K562 (cell line): ENCODE results near the gene HOXC10. TPM values are rescaled to one million over a fixed set of nuclear protein-coding genes. Genes with fewer than 3 reads are reported as not detected.

Source experiments
- ATAC-seq: fragments of 200-7000 bp; cut with Tn5 transposase; 3 replicates; pipeline ENCODE4 v1.9.1; 2020; ENCODE audit warnings: moderate library complexity
- BruUV-seq: library from RNA; stranded (reverse); fragments of 400-500 nt; replicated peaks from 2 replicates; lab custom pipeline; 2021; lab: Mats Ljungman, UMichigan
- CTCF ChIA-PET: fragments of 300-600 bp; formaldehyde crosslinking; extraction: SDS; loops from one replicate; lab custom pipeline; 2021; ENCODE audit warnings: low intra/inter-chr PET ratio; lab: Yijun Ruan, JAX
- POLR2A ChIA-PET: fragments of 300-600, 350-650 bp; sonication (Branson Sonifier 250); formaldehyde crosslinking; extraction: SDS; loops from one replicate; lab custom pipeline; 2021; ENCODE audit warnings: antibody characterized with exemption, inconsistent platforms; lab: Yijun Ruan, JAX
- DNase-seq, 4 experiments: peaks; one replicate each; pipeline versions ENCODE4 v3.0.0 to v3.0.0-alpha.2; 2011 to 2018; ENCODE audit warnings: low spot score in 3 of 4, mixed read lengths in 3 of 4; ENCODE audit errors: extremely low read depth in 1 of 4
- FAIRE-seq: peaks from 2 replicates; lab custom pipeline; 2011; peaks lifted over from hg19 to GRCh38; lab: Jason Lieb, UNC
- H2AFZ ChIP-seq: 2 replicates; pipeline ENCODE4 v1.6.0; 2011; ENCODE audit warnings: low read depth, low read length, control low read depth, inconsistent platforms
- H3K27ac ChIP-seq: fragments of 200-600 bp; 3 replicates; pipeline ENCODE4 v1.8.0; 2011; ENCODE audit warnings: low read depth, mild to moderate bottlenecking, control low read depth, inconsistent platforms, low read length, moderate library complexity, mixed read lengths; ENCODE audit errors: extremely low read depth
- H3K27me3 ChIP-seq, 2 experiments: fragments of 300-600 bp in 1 of 2; 2 replicates in 1 of 2; 3 replicates in 1 of 2; pipeline versions ENCODE4 v1.6.0 to v1.8.0; 2011; ENCODE audit warnings: inconsistent platforms in 2 of 2, low read length in 2 of 2, mild to moderate bottlenecking in 1 of 2, mixed read lengths in 1 of 2, moderate library complexity in 1 of 2; ENCODE audit not compliant: control insufficient read depth in 2 of 2, insufficient read depth in 2 of 2
- H3K36me3 ChIP-seq: fragments of 300-600 bp; 3 replicates; pipeline ENCODE4 v1.8.0; 2011; ENCODE audit warnings: mild to moderate bottlenecking, low read length, inconsistent platforms; ENCODE audit not compliant: control insufficient read depth, insufficient read depth
- H3K4me1 ChIP-seq, 2 experiments: fragments of 200-600 bp in 1 of 2; replicated peaks in 1 of 2; 2 replicates in 1 of 2; 3 replicates in 1 of 2; pipeline versions ENCODE4 v1.5.1 to v1.8.0; 2011; ENCODE audit warnings: inconsistent platforms in 2 of 2, low read length in 2 of 2, mild to moderate bottlenecking in 1 of 2, mixed read lengths in 1 of 2, moderate library complexity in 1 of 2; ENCODE audit not compliant: control insufficient read depth in 2 of 2, insufficient read depth in 2 of 2
- H3K4me2 ChIP-seq: 2 replicates; pipeline ENCODE4 v1.6.1; 2011; ENCODE audit warnings: low read length, control low read depth, inconsistent platforms, mixed read lengths; ENCODE audit not compliant: insufficient read depth
- H3K4me3 ChIP-seq: fragments of 200-600 bp; sonication (generic), shearing (Covaris generic); 2 replicates; pipeline ENCODE4 v1.5.1; 2016; ENCODE audit warnings: control low read depth, inconsistent platforms
- H3K79me2 ChIP-seq: fragments of 200-600 bp; 3 replicates; pipeline ENCODE4 v1.8.0; 2011; ENCODE audit warnings: low read length, inconsistent platforms; ENCODE audit not compliant: control insufficient read depth, insufficient read depth
- H3K9ac ChIP-seq, 2 experiments: 2 replicates each; pipeline versions ENCODE4 v1.6.0 to v1.6.1; 2011; ENCODE audit warnings: low read depth in 2 of 2, low read length in 2 of 2, control low read depth in 1 of 2, inconsistent platforms in 1 of 2, mild to moderate bottlenecking in 1 of 2, mixed read lengths in 1 of 2; ENCODE audit not compliant: insufficient read depth in 1 of 2
- H3K9me1 ChIP-seq: one replicate; pipeline ENCODE4 v1.6.0; 2011; ENCODE audit warnings: inconsistent platforms, mild to moderate bottlenecking, low read length, moderate library complexity; ENCODE audit not compliant: control insufficient read depth, insufficient read depth
- H3K9me3 ChIP-seq: replicated peaks from 2 replicates; pipeline ENCODE4 v1.5.1; 2011; ENCODE audit warnings: low read depth, low read length, inconsistent platforms; ENCODE audit not compliant: control insufficient read depth, insufficient read depth
- H4K20me1 ChIP-seq: replicated peaks from 2 replicates; pipeline ENCODE4 v1.6.1; 2011; ENCODE audit warnings: low read length, inconsistent platforms, mixed read lengths; ENCODE audit not compliant: control insufficient read depth, insufficient read depth
- CCNT2 ChIP-seq: IDR thresholded peaks from 2 replicates; pipeline ENCODE4 v1.6.1; 2011; ENCODE audit warnings: borderline replicate concordance, low read depth, mild to moderate bottlenecking, moderate library complexity, mixed read lengths, low read length; ENCODE audit not compliant: insufficient read length; ENCODE audit errors: extremely low read depth
- GTF2F1 ChIP-seq: IDR thresholded peaks from 2 replicates; pipeline ENCODE4 v1.6.1; 2011; ENCODE audit warnings: low read depth, low read length, improper control_type of control experiment
- KDM2B ChIP-seq: fragments of 250-450 bp; sonication (Bioruptor Pico); IDR thresholded peaks from 2 replicates; pipeline ENCODE4 v1.8.0; 2021; ENCODE audit warnings: mild to moderate bottlenecking, moderate library complexity
- NR1H2 ChIP-seq: sonication (generic); formaldehyde crosslinking; IDR thresholded peaks from 2 replicates; pipeline ENCODE4 v1.4.0; 2020; ENCODE audit warnings: mild to moderate bottlenecking, missing genetic modification reagents
- RFX5 ChIP-seq: IDR thresholded peaks from 2 replicates; pipeline ENCODE4 v1.6.1; 2011; ENCODE audit warnings: low read depth, mild to moderate bottlenecking, improper control_type of control experiment, low read length
- SAP30 ChIP-seq: fragments of 200-600 bp; sonication (generic); IDR thresholded peaks from 2 replicates; pipeline ENCODE4 v1.6.1; 2012; ENCODE audit warnings: borderline replicate concordance, low read depth, mild to moderate bottlenecking, moderate library complexity, low read length, control low read depth, inconsistent platforms; ENCODE audit not compliant: insufficient read depth, poor library complexity, severe bottlenecking
- SRSF3 ChIP-seq: fragments of 200-400 bp; formaldehyde crosslinking; IDR thresholded peaks from 2 replicates; pipeline ENCODE4 v1.6.1; 2016; ENCODE audit warnings: mild to moderate bottlenecking, low read length, moderate library complexity; ENCODE audit not compliant: insufficient read depth
- ZC3H11A ChIP-seq: IDR thresholded peaks from 2 replicates; pipeline ENCODE4 v1.6.1; 2012; ENCODE audit warnings: low read depth, low read length, improper control_type of control experiment
- ZFPM2 ChIP-seq: fragments of 250-450 bp; sonication (Bioruptor Pico); IDR thresholded peaks from 2 replicates; pipeline ENCODE4 v1.5.1; 2022; ENCODE audit warnings: mild to moderate bottlenecking
- ZNF282 ChIP-seq: sonication (generic); formaldehyde crosslinking; IDR thresholded peaks from 2 replicates; pipeline ENCODE4 v1.8.1; 2023; ENCODE audit warnings: missing genetic modification reagents
- ZNF384 ChIP-seq: IDR thresholded peaks from 2 replicates; pipeline ENCODE4 v1.6.1; 2012; ENCODE audit warnings: low read depth, low read length, improper control_type of control experiment
- ZNF785 ChIP-seq: fragments of 250-450 bp; sonication (Bioruptor Pico); IDR thresholded peaks from 2 replicates; pipeline ENCODE4 v1.4.0; 2020; ENCODE audit warnings: mild to moderate bottlenecking
- whole genome bisulfite sequencing: fragments of 100-300 bp; shearing (Covaris generic); methylation state at CpG from one replicate; pipeline ENCODE4 v1.1.6; 2016; ENCODE audit warnings: low coverage, mixed read lengths; ENCODE audit not compliant: insufficient coverage; ENCODE audit errors: missing lambda C conversion rate; 5-methylcytosine and 5-hydroxymethylcytosine counted together
- in situ Hi-C: fragments of 300-500 bp; cut with MboI; formaldehyde crosslinking; loops from 4 replicates; pipeline ENCODE4 v1.15.0; 2018; ENCODE audit warnings: inconsistent platforms, mixed read lengths
- intact Hi-C: fragments of 100-400 bp; cut with micrococcal nuclease; formaldehyde crosslinking; loops from 2 replicates; pipeline ENCODE4 v1.14.2; 2022
- polyA plus RNA-seq, 8 experiments: library from polyadenylated mRNA; depleted of rRNA in 4 of 8; stranded (reverse) in 5 of 8; unstranded in 3 of 8; fragments of >200 nt; fragmentation: Nextera tagmentation in 2 of 8; fragmentation: Illumina TruSeq in 1 of 8; extraction: Ambion mirVana in 2 of 8; extraction: Trizol in 1 of 8; gene quantifications; 2 replicates each; pipeline versions ENCODE4 v1.2.1 to v1.2.3, GENCODE V29; 2011 to 2014; ENCODE audit warnings: inconsistent platforms in 1 of 8, missing spikeins in 1 of 8
- total RNA-seq, 7 experiments: library from RNA; depleted of rRNA in 6 of 7; stranded (reverse); fragments of >200 nt in 6 of 7; fragmentation: Illumina TruSeq in 2 of 7; extraction: Trizol in 2 of 7; gene quantifications; 2 replicates each; pipeline versions ENCODE4 v1.2.1 to v1.2.3, GENCODE V29; 2011 to 2021; ENCODE audit warnings: low replicate concordance in 1 of 7
- TF ChIP-seq, protein P1 (sequence below): sonication (generic); IDR thresholded peaks from 2 replicates; pipeline ENCODE4 v1.6.1; 2016
- TF ChIP-seq, protein P2 (sequence below): sonication (generic); formaldehyde crosslinking; IDR thresholded peaks from 2 replicates; pipeline ENCODE4 v1.8.0; 2022; ENCODE audit warnings: mild to moderate bottlenecking, low read depth, missing genetic modification reagents
- TF ChIP-seq, protein P3 (sequence below): sonication (generic); formaldehyde crosslinking; IDR thresholded peaks from 2 replicates; pipeline ENCODE4 v1.8.0; 2022; ENCODE audit warnings: missing genetic modification reagents, mild to moderate bottlenecking, moderate library complexity, borderline replicate concordance
- TF ChIP-seq, protein P4 (sequence below): fragments of 450-650 bp; formaldehyde crosslinking; conservative IDR thresholded peaks from 2 replicates; pipeline ENCODE4 v1.4.0; 2022; ENCODE audit warnings: mild to moderate bottlenecking, missing genetic modification characterization
- TF ChIP-seq, protein P5 (sequence below): fragments of 450-650 bp; formaldehyde crosslinking; IDR thresholded peaks from 2 replicates; pipeline ENCODE4 v1.4.0; 2020; ENCODE audit warnings: mild to moderate bottlenecking, moderate library complexity

The HOXC10 gene
- total and polyA plus RNA-seq, 9 of the 15 experiments (the other 6 are each of a cell fraction or from before 2014, with no cell fraction given), result 0.13 to 0.77 (median 0.35) TPM; not detected in 2

DNA sequence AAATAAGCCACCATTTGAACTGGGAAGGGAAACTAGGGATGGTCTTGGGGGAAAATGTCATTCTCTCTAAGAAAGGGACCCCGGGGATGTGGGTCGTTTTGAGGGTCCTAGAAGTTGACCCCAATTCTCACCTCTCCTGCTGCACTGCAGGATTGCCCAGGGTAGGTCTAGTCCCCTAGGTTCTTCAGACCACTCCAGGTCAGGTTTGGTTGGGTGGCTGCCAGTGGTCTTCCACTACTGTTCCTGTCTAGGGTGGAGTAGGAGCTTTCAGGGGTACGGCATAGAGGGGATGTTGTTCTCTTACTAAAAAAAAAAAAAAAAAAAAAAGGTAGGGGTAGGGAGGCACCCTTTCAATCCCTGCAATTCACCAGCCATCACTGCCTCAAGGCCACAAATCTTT lies 31.1 kb downstream of the HOXC10 start:
- POLR2A ChIA-PET, result interaction anchor here (0.5 to 2.1 kb wide), 4 partner anchors 9 to 28 kb away, joined by 3 to 10 read pairs (median 4); no protein-coding TSS in a partner anchor
- Histone ChIP-seq H4K20me1 (no peaks in the 10 kb centered on the region), H3K4me2 (no peak overlapping the region), H3K9me3 (no peaks in the 10 kb centered on the region), H3K4me1 (peaks cover 12 to 36% of the 10 kb centered on the region in 2 experiments), H3K9ac (no peak overlapping the region), H3K4me3 (no peak overlapping the region), H3K27ac (no peak overlapping the region), H3K9me1 (no peaks in the 10 kb centered on the region), H3K27me3 (no peaks in the 10 kb centered on the region), H3K79me2 (peaks cover 3% of the 10 kb centered on the region; the same call in 2 of the 3 replicates), H3K36me3 (no peaks in the 10 kb centered on the region), H2AFZ (no peak overlapping the region)
- no peak for FAIRE-seq
- no peak for DNase-seq
- intact Hi-C loops (loop anchor here (10.0 kb wide), 1 partner anchor 279 kb away; no protein-coding TSS in a partner anchor), in situ Hi-C loops (no loop called here)
- WGBS, result 83% methylated on average over 3 of the region's 3 CpGs
- ATAC-seq, result no peak
- CTCF ChIA-PET, result no interaction called here
- no TSS peak for BruUV-seq
- TF ChIP-seq GTF2F1 (no peak), CCNT2 (no peak), ZC3H11A (no peak), RFX5 (no peak), ZNF384 (no peak), KDM2B (CRISPR knock-in tag) (no peak), NR1H2 (CRISPR knock-in tag) (no peak), SAP30 (no peak), ZFPM2 (CRISPR knock-in tag) (no peak), ZNF282 (no peak), SRSF3 (no peak), ZNF785 (CRISPR knock-in tag) (no peak)
- TF ChIP-seq, protein P1, sequence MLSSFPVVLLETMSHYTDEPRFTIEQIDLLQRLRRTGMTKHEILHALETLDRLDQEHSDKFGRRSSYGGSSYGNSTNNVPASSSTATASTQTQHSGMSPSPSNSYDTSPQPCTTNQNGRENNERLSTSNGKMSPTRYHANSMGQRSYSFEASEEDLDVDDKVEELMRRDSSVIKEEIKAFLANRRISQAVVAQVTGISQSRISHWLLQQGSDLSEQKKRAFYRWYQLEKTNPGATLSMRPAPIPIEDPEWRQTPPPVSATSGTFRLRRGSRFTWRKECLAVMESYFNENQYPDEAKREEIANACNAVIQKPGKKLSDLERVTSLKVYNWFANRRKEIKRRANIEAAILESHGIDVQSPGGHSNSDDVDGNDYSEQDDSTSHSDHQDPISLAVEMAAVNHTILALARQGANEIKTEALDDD, result no peak
- TF ChIP-seq, protein P2, sequence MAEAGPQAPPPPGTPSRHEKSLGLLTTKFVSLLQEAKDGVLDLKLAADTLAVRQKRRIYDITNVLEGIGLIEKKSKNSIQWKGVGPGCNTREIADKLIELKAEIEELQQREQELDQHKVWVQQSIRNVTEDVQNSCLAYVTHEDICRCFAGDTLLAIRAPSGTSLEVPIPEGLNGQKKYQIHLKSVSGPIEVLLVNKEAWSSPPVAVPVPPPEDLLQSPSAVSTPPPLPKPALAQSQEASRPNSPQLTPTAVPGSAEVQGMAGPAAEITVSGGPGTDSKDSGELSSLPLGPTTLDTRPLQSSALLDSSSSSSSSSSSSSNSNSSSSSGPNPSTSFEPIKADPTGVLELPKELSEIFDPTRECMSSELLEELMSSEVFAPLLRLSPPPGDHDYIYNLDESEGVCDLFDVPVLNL (CRISPR knock-in tag), result no peak
- TF ChIP-seq, protein P3, sequence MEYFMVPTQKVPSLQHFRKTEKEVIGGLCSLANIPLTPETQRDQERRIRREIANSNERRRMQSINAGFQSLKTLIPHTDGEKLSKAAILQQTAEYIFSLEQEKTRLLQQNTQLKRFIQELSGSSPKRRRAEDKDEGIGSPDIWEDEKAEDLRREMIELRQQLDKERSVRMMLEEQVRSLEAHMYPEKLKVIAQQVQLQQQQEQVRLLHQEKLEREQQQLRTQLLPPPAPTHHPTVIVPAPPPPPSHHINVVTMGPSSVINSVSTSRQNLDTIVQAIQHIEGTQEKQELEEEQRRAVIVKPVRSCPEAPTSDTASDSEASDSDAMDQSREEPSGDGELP (CRISPR knock-in tag), result no peak
- TF ChIP-seq, protein P4, sequence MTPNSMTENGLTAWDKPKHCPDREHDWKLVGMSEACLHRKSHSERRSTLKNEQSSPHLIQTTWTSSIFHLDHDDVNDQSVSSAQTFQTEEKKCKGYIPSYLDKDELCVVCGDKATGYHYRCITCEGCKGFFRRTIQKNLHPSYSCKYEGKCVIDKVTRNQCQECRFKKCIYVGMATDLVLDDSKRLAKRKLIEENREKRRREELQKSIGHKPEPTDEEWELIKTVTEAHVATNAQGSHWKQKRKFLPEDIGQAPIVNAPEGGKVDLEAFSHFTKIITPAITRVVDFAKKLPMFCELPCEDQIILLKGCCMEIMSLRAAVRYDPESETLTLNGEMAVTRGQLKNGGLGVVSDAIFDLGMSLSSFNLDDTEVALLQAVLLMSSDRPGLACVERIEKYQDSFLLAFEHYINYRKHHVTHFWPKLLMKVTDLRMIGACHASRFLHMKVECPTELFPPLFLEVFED (CRISPR knock-in tag), result no peak
- TF ChIP-seq, protein P5, sequence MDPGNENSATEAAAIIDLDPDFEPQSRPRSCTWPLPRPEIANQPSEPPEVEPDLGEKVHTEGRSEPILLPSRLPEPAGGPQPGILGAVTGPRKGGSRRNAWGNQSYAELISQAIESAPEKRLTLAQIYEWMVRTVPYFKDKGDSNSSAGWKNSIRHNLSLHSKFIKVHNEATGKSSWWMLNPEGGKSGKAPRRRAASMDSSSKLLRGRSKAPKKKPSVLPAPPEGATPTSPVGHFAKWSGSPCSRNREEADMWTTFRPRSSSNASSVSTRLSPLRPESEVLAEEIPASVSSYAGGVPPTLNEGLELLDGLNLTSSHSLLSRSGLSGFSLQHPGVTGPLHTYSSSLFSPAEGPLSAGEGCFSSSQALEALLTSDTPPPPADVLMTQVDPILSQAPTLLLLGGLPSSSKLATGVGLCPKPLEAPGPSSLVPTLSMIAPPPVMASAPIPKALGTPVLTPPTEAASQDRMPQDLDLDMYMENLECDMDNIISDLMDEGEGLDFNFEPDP (CRISPR knock-in tag), result no peak
